ENCODE results near the gene RXRB.

Gene RXRB

GRCh38 chr6:33216117-33216649 is 15.7 kb upstream of the RXRB start:
- peak; percentile 39 for ATAC-seq
- DNase-seq, result no peak
- no peak overlapping the region for H3K4me3 Mint-ChIP-seq
- peaks cover 29% of the 10 kb centered on the region for H3K27me3 Mint-ChIP-seq
- H3K27ac Mint-ChIP-seq, result no peak overlapping the region
- peaks cover 55% of the 10 kb centered on the region for H3K4me1 Mint-ChIP-seq
- no peaks in the 10 kb centered on the region for H3K9me3 Mint-ChIP-seq

- Mint-ChIP-seq H3K27ac (peak overlapping the region; percentile 36 to 94), H3K9me3 (no peaks in the 10 kb centered on the region), H3K4me3 (peak overlapping the region; percentile 53 to 65), H3K4me1 (peaks cover 56% of the 10 kb centered on the region), H3K27me3 (peaks cover 29% of the 10 kb centered on the region)
- ATAC-seq (peak; percentile 26), DNase-seq (no peak)
These were observed 15.0 kb upstream of the RXRB start for GRCh38 chr6:33215271-33216116.

GRCh38 chr6:33213989-33214335 is 13.5 kb upstream of the RXRB start:
- no peak for DNase-seq
- Mint-ChIP-seq H3K27me3 (peaks cover 29% of the 10 kb centered on the region), H3K4me3 (peak overlapping the region; percentile 88 to 91), H3K9me3 (no peaks in the 10 kb centered on the region), H3K4me1 (peaks cover 72% of the 10 kb centered on the region), H3K27ac (peak overlapping the region; percentile 79 to 81)
- peak; percentile 6 for ATAC-seq

GRCh38 chr6:33213166-33213988 is 12.9 kb upstream of the RXRB start:
- DNase-seq, result no peak
- peak overlapping the region; percentile 88 to 91 for H3K4me3 Mint-ChIP-seq
- H3K27ac Mint-ChIP-seq, result peak overlapping the region; percentile 79 to 81
- peak; percentile 61 for ATAC-seq
- H3K4me1 Mint-ChIP-seq, result peaks cover 76% of the 10 kb centered on the region
- peaks cover 23% of the 10 kb centered on the region for H3K27me3 Mint-ChIP-seq
- H3K9me3 Mint-ChIP-seq, result no peaks in the 10 kb centered on the region

- ATAC-seq (no peak), DNase-seq (no peak)
- H3K4me3 Mint-ChIP-seq, result peak overlapping the region; percentile 88 to 91
- peak overlapping the region in 1 of 2 donors; percentile 82 for H3K27ac Mint-ChIP-seq
- no peaks in the 10 kb centered on the region for H3K9me3 Mint-ChIP-seq
- H3K4me1 Mint-ChIP-seq, result peaks cover 77% of the 10 kb centered on the region
- peaks cover 18% of the 10 kb centered on the region for H3K27me3 Mint-ChIP-seq
These were observed 12.3 kb upstream of the RXRB start for GRCh38 chr6:33212857-33213165.

DNA sequence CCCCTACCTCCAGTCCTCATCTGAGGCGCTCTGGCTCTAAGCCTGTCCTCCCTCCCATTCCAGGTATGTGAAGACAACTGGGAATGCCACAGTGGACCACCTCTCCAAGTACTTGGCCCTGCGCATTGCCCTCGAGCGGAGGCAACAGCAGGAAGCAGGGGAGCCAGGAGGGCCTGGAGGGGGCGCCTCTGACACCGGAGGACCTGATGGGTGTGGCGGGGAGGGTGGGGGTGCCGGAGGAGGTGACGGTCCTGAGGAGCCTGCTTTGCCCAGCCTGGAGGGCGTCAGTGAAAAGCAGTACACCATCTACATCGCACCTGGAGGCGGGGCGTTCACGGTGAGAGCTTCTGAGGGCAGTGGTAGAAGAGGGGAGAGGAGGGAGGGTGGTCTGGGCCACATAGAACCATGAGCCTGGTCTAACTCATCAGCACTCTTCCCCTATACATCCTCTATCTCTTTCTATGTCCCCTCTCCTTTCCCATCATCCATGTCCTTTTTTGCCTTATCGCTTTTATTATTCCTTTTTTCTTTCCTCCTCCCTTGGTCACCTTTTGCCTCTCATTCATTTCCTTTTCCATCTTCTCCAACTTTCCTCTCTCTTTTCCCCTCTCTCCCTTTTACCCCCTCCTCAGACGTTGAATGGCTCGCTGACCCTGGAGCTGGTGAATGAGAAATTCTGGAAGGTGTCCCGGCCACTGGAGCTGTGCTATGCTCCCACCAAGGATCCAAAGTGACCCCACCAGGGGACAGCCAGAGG is 11.4 kb upstream of the RXRB start:
- no peak for ATAC-seq
- Mint-ChIP-seq H3K4me3 (no peak overlapping the region), H3K9me3 (no peaks in the 10 kb centered on the region), H3K27ac (no peak overlapping the region), H3K27me3 (peaks cover 17% of the 10 kb centered on the region), H3K4me1 (peaks cover 81% of the 10 kb centered on the region)
- DNase-seq, result no peak

DNA sequence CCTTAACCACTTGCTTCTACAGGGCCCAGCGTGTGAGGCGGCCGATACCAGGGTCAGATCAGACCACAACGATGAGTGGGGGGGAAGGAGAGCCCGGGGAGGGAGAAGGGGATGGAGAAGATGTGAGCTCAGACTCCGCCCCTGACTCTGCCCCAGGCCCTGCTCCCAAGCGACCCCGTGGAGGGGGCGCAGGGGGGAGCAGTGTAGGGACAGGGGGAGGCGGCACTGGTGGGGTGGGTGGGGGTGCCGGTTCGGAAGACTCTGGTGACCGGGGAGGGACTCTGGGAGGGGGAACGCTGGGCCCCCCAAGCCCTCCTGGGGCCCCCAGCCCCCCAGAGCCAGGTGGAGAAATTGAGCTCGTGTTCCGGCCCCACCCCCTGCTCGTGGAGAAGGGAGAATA is 10.7 kb upstream of the RXRB start:
- Mint-ChIP-seq H3K4me1 (peaks cover 83% of the 10 kb centered on the region), H3K4me3 (no peak overlapping the region)
- ATAC-seq, result no peak

GRCh38 chr6:33209856-33210255 is 9.4 kb upstream of the RXRB start:
- DNase-seq, result no peak
- peaks cover 83% of the 10 kb centered on the region for H3K4me1 Mint-ChIP-seq
- H3K27me3 Mint-ChIP-seq, result peaks cover 10% of the 10 kb centered on the region
- no peaks in the 10 kb centered on the region for H3K9me3 Mint-ChIP-seq
- ATAC-seq, result no peak
- H3K4me3 Mint-ChIP-seq, result no peak overlapping the region
- peak overlapping the region in 1 of 2 donors; percentile 10 for H3K27ac Mint-ChIP-seq

More for the DNA sequence above, 10.7 kb upstream of the RXRB start:
- H3K27me3 Mint-ChIP-seq, result peaks cover 17% of the 10 kb centered on the region
- no peak for DNase-seq
- no peaks in the 10 kb centered on the region for H3K9me3 Mint-ChIP-seq
- no peak overlapping the region for H3K27ac Mint-ChIP-seq

DNA sequence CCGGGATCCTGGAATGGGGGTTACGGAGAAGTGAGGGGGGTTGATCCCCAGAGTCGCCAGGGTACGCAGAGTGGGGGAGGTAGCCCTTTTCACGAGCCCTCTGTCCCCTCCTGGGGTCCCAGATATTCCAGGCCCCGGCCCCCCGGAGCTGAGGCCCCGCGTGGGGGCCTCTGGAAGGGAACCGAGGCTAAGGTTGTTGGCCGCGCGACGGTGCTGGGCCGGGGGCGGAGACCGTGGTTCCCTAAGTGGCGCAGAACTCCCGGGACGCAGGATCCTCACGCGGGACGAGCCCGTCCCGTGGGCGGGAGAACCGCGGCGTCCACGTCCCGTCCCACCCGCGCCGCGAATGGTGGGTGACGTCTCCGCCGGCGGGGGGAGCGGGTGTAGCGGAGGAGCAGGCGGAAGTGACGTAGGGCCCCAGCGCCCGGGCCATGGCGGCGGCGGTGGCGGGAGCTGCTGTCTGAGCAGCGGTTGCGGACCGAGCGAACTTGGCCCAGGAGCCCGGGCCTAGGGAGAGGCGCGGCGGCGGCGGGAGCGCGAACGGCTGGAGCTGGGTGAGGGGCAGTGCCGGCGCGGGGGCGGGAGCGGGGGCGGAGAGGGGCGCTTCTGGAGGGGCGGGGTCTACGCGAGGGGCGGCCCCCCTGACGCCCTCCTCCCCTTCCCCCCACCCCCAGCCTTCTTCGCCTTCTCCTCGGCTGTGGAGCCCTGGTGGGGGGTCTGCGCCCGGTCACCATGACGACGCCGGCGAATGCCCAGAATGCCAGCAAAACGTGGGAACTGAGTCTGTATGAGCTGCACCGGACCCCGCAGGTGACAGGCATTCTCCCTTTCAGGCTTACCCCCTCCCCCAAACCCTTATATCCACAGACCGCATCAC is 7.9 kb upstream of the RXRB start, which contains the start of gene RING1:
TSS of gene RING1 (plus strand) at position 410 of the 877 bp plus-strand sequence. CDS start at position 733, 323 bp downstream.
- no peaks in the 10 kb centered on the region for H3K9me3 Mint-ChIP-seq
- H3K27ac Mint-ChIP-seq, result peak within 1 kb of the TSS; percentile 96 to 97

GRCh38 chr6:33207552-33208090 is 7.2 kb upstream of the RXRB start:
- Mint-ChIP-seq H3K4me3 (peak overlapping the region; percentile 96 to 98), H3K9me3 (no peaks in the 10 kb centered on the region), H3K27me3 (no peaks in the 10 kb centered on the region), H3K27ac (peak overlapping the region; percentile 96 to 97), H3K4me1 (peaks cover 81% of the 10 kb centered on the region)
- ATAC-seq, result no peak
- no peak for DNase-seq

More for the DNA sequence above, 7.9 kb upstream of the RXRB start, which contains the start of gene RING1:
- DNase-seq, result peak; percentile 75 to 82
- Mint-ChIP-seq H3K4me1 (peaks cover 81% of the 10 kb centered on the region), H3K27me3 (peaks cover under 1% of the 10 kb centered on the region), H3K4me3 (peak within 1 kb of the TSS; percentile 96 to 98)
- peak; percentile 37 for ATAC-seq

GRCh38 chr6:33206864-33207551 is 6.5 kb upstream of the RXRB start:
- H3K27ac Mint-ChIP-seq, result no peak overlapping the region
- H3K27me3 Mint-ChIP-seq, result no peaks in the 10 kb centered on the region
- ATAC-seq (no peak), DNase-seq (no peak)
- H3K4me3 Mint-ChIP-seq, result peak overlapping the region; percentile 96 to 98
- H3K4me1 Mint-ChIP-seq, result peaks cover 81% of the 10 kb centered on the region
- no peaks in the 10 kb centered on the region for H3K9me3 Mint-ChIP-seq

DNA sequence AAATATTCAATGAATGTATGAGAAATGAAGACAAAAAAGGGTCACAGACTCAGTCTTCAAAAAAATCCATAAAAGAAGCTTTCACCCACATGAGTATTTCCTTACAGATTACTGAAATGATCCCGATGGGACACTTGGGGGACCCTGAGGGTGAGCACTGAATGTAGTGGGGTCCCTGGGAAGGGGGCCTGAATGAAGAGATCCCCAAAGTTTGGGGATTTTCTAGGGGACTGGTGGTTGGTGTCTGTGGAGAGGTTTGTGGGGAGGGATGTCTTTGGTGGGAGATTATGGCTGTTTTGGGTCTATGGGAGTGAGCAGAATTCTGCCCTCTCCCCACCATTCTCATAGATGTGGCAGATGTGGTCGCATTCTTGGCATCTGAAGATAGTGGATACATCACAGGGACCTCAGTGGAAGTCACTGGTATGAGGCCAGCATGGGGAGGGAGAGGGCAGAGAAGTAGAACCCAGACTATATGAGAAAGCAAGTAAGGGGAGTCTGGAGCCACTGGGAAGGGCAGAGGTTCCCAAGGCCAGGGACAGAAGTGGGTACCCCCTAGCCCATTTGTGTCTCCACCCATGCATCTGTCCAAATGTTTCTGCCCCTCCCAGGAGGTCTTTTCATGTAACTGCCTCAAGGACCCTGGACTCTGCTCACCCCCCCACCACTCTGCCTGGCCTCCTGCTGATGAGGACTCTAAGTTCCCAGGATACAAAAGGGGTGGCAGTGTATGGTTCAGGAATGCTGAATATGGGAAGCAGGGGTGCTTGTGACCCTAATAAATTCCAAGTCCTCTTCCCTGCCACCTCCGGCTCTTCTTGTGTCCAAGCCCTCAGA is 5.8 kb upstream of the RXRB start:
- H3K4me3 Mint-ChIP-seq, result peak overlapping the region; percentile 87 to 90
- no peaks in the 10 kb centered on the region for H3K9me3 Mint-ChIP-seq
- ATAC-seq, result no peak
- H3K4me1 Mint-ChIP-seq, result peaks cover 85% of the 10 kb centered on the region
- DNase-seq, result no peak
- H3K27me3 Mint-ChIP-seq, result no peaks in the 10 kb centered on the region
- H3K27ac Mint-ChIP-seq, result peak overlapping the region; percentile 95
